Stimulated activated naive CD8-positive, alpha-beta T cell treated with anti-CD3 and anti-CD28 coated beads, Interleukin-15, Interleukin-2, amounts not matched to agents 100 ng/mL and 50 ng/mL, for 24 hours (primary cell): ENCODE results near the gene THADA.
A peak's percentile ranks its signal among the peaks of the same experiment; 100 is the strongest.
"Not testable (repeated sequence)": the region's sequence is repeated elsewhere in the genome, so short reads cannot be mapped to it uniquely, and the experiment has no call there.

Experiments
- H3K27ac Mint-ChIP-seq: one replicate; pipeline ENCODE4 v1.8.0; 2021; ENCODE audit warnings: mild to moderate bottlenecking, mixed read lengths
- H3K27me3 Mint-ChIP-seq: one replicate; pipeline ENCODE4 v1.8.0; 2021; ENCODE audit warnings: mixed read lengths
- H3K36me3 Mint-ChIP-seq: one replicate; pipeline ENCODE4 v1.8.0; 2021; ENCODE audit warnings: low read depth, mixed read lengths
- H3K4me1 Mint-ChIP-seq: one replicate; pipeline ENCODE4 v1.8.0; 2021; ENCODE audit warnings: low read depth, mixed read lengths
- H3K4me3 Mint-ChIP-seq: one replicate; pipeline ENCODE4 v1.8.0; 2021; ENCODE audit warnings: mild to moderate bottlenecking, mixed read lengths
- H3K9me3 Mint-ChIP-seq: one replicate; pipeline ENCODE4 v1.8.0; 2021; ENCODE audit warnings: mixed read lengths

The THADA gene

DNA sequence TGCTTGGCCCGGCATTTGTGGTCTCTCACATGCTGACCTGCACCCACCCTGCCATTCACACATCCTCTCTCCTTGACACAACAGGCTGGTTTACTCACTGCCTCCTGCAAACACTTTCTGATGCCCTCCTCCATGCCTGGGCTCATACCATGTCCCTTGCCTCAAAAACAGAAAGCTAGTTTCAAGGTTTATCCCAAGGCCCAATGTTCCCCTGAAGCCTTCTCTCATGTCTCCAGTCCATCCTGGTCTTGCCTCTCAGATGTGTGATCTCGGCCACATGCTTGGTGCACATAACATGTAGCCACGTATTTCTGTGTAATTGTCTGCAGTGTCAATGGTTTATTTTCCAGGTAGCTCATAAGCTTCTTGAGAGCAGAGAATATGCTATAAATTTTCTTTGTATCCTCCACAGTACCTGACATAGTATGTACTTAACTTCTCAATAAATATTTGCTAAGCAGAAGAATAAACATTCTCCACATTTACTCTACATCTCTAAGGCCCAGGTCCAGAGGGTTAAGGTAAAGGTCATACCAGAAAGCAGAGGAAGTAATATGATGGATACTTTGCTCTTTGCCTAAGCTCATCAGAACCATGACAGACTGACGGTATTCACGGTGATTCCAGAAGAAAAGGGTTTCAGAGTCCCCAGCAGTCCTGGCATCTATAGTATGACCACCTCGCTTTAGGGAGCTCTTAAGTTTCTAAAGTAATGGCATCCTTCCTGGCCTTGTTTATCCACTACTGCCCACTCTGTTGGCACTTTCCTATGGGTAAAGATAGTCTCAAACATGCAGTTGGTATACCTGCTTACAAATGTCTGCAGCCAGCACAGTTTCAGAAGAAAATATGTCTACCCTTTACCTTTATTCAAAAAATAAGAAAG lies 206.0 kb downstream of the THADA start:
- H3K36me3 Mint-ChIP-seq, result peaks cover 26% of the 10 kb centered on the region
- no peak overlapping the region for H3K4me3 Mint-ChIP-seq
- peaks cover 30% of the 10 kb centered on the region for H3K4me1 Mint-ChIP-seq
- no peaks in the 10 kb centered on the region for H3K9me3 Mint-ChIP-seq
- no peak overlapping the region for H3K27ac Mint-ChIP-seq
- no peaks in the 10 kb centered on the region for H3K27me3 Mint-ChIP-seq

DNA sequence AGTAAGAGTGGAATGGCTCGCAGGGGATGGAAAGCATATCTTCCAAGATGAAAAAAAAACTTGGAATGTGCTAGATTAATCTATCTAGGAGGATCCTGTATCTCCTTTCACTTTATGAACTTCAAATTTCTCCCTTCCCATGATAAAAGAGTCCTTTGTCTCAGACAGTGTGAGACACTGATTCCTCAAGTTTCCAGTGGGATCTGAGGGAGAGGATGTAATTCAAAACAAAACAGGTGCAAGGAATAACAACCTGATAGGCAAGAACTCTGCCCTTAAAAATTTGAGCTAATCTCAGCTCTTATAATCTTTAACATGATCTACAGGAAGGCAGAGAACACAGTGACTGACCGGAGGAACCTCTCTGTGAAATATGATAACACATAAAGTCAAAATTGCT lies 207.5 kb downstream of the THADA start:
- H3K9me3 Mint-ChIP-seq, result no peaks in the 10 kb centered on the region

GRCh38 chr2:43387092-43388062 lies 208.5 kb downstream of the THADA start:
- Mint-ChIP-seq H3K36me3 (peaks cover 14% of the 10 kb centered on the region), H3K4me1 (peaks cover 44% of the 10 kb centered on the region), H3K4me3 (no peak overlapping the region), H3K9me3 (no peaks in the 10 kb centered on the region), H3K27me3 (no peaks in the 10 kb centered on the region), H3K27ac (peak overlapping the region; percentile 43)

More for the DNA sequence above, 207.5 kb downstream of the THADA start:
- Mint-ChIP-seq H3K27me3 (no peaks in the 10 kb centered on the region), H3K27ac (no peak overlapping the region), H3K4me3 (no peak overlapping the region), H3K36me3 (peaks cover 23% of the 10 kb centered on the region), H3K4me1 (peaks cover 42% of the 10 kb centered on the region)

- H3K4me3 Mint-ChIP-seq, H3K27me3 Mint-ChIP-seq, H3K9me3 Mint-ChIP-seq: not testable (repeated sequence)
- peak overlapping the region; percentile 53 for H3K27ac Mint-ChIP-seq
- H3K4me1 Mint-ChIP-seq, result peaks cover 44% of the 10 kb centered on the region
- H3K36me3 Mint-ChIP-seq, result peaks cover 18% of the 10 kb centered on the region
These were observed 209.2 kb downstream of the THADA start for GRCh38 chr2:43386679-43387078.

- Mint-ChIP-seq H3K9me3 (no peaks in the 10 kb centered on the region), H3K27me3 (no peaks in the 10 kb centered on the region), H3K36me3 (peaks cover 31% of the 10 kb centered on the region), H3K27ac (no peak overlapping the region), H3K4me1 (peaks cover 46% of the 10 kb centered on the region), H3K4me3 (no peak overlapping the region)
These were observed 211.7 kb downstream of the THADA start for GRCh38 chr2:43384143-43384542.

- H3K27ac Mint-ChIP-seq, result no peak overlapping the region
- H3K9me3 Mint-ChIP-seq, result no peaks in the 10 kb centered on the region
- H3K27me3 Mint-ChIP-seq, result no peaks in the 10 kb centered on the region
- H3K4me3 Mint-ChIP-seq, result no peak overlapping the region
- H3K4me1 Mint-ChIP-seq, result peaks cover 41% of the 10 kb centered on the region
- H3K36me3 Mint-ChIP-seq, result peaks cover 37% of the 10 kb centered on the region
These were observed 212.3 kb downstream of the THADA start for GRCh38 chr2:43383533-43383932.

DNA sequence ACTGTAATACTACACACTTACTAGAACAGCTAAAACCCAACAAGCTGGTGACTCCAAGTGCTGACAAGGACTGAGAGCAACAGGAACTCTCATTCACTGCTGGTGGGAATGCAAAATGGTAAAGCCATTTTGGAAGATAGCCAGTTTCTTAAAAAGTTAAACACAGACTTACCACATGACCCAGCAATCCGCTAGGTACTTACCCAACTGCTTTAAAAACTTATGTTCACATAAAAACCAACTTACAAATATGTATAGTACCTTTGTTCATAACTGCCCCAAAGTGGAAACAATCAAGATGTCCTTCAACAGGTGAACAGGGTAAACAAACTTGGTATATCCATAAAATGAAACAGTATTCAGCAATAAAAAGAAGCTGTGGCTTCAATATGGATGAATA lies 216.3 kb downstream of the THADA start:
- no peak overlapping the region for H3K27ac Mint-ChIP-seq
- H3K27me3 Mint-ChIP-seq, result no peaks in the 10 kb centered on the region
- peaks cover 31% of the 10 kb centered on the region for H3K4me1 Mint-ChIP-seq
- H3K36me3 Mint-ChIP-seq, result peaks cover 57% of the 10 kb centered on the region
- H3K9me3 Mint-ChIP-seq, result no peaks in the 10 kb centered on the region
- H3K4me3 Mint-ChIP-seq, result no peak overlapping the region

GRCh38 chr2:43377327-43377726 lies 218.5 kb downstream of the THADA start:
- Mint-ChIP-seq H3K9me3 (no peaks in the 10 kb centered on the region), H3K4me3 (no peak overlapping the region), H3K27ac (no peak overlapping the region), H3K36me3 (peaks cover 49% of the 10 kb centered on the region), H3K4me1 (peaks cover 17% of the 10 kb centered on the region), H3K27me3 (no peaks in the 10 kb centered on the region)

DNA sequence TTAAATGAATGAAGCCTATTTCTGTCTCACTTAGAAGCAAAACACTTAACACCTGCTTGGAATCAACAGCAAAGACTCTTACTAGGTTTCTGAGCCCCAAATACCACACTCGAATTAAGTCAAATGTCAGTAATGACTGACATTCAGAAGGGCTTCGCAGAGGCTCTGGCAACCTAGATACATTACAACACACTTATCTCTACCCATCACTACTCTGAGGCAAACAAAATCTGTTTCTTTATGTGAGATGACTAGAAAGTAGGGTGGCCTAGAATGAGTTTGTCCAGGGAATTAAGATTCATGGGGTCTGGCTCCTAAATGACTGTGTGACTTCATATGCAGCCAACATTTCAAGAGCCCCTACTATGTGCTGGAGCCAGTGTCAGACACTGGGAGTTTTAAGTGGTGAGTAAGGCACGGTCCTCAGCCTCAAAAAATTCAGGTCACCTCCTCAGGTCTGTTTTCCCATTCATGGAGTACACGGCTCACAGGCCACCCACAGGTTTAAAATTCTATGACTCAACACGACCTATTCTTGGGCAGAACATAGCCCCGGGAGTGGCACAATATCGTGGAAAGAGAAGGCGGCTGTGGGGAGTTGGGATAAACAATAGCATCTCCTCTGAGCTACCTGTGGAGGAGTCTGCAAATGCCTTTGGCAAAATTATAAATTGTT lies 219.2 kb downstream of the THADA start:
- peaks cover 17% of the 10 kb centered on the region for H3K4me1 Mint-ChIP-seq
- peaks cover 49% of the 10 kb centered on the region for H3K36me3 Mint-ChIP-seq
- H3K9me3 Mint-ChIP-seq, result no peaks in the 10 kb centered on the region
- H3K4me3 Mint-ChIP-seq, result no peak overlapping the region
- no peaks in the 10 kb centered on the region for H3K27me3 Mint-ChIP-seq
- no peak overlapping the region for H3K27ac Mint-ChIP-seq

DNA sequence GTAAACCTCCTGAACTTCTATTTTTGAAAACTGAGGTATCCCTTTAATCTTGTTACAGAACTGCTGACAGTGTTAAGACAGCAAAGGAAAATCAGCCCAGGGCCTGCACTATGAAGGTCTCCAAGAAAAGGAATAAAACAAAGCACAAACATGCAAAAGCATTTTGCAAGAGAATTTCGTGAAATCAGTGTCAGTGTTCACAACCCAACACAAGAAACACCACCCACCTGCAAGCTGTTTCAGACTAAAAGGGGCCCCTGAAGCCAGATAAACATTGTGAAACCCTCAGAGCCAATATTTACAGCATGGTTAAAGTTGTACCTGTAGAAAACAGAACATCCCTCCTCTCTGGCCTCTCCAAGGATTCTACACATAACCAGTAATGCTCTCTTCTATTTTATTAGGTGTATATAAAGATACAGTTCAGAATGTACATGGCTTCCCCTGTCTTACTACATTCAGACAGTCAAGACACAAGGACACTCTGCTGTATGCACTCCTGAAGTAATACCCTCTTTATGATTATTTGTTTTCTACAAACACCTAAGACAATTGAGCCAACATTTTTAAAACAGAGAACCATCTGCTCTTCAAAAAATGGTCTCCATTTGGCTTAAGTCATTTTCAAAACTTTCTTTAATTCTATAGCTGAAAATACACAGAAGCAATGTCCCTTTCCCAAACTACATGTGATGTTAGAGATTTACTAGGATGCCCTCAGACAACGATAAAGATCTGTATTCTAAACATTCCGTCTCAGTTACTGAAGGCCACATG lies 219.9 kb downstream of the THADA start:
- H3K27ac Mint-ChIP-seq, result no peak overlapping the region

GRCh38 chr2:43372416-43373081 lies 223.3 kb downstream of the THADA start:
- Mint-ChIP-seq H3K36me3 (peaks cover 32% of the 10 kb centered on the region), H3K27me3 (no peaks in the 10 kb centered on the region), H3K27ac (no peak overlapping the region), H3K4me1 (peaks cover 11% of the 10 kb centered on the region), H3K9me3 (no peaks in the 10 kb centered on the region), H3K4me3 (no peak overlapping the region)

More for the DNA sequence above, 219.9 kb downstream of the THADA start:
- peaks cover 17% of the 10 kb centered on the region for H3K4me1 Mint-ChIP-seq
- no peaks in the 10 kb centered on the region for H3K27me3 Mint-ChIP-seq
- no peak overlapping the region for H3K4me3 Mint-ChIP-seq
- H3K9me3 Mint-ChIP-seq, result no peaks in the 10 kb centered on the region
- H3K36me3 Mint-ChIP-seq, result peaks cover 43% of the 10 kb centered on the region

- Mint-ChIP-seq H3K27ac (no peak overlapping the region), H3K4me3 (no peak overlapping the region), H3K9me3 (no peaks in the 10 kb centered on the region), H3K4me1 (no peaks in the 10 kb centered on the region), H3K27me3 (no peaks in the 10 kb centered on the region), H3K36me3 (peaks cover 17% of the 10 kb centered on the region)
These were observed 225.1 kb downstream of the THADA start for GRCh38 chr2:43370705-43371104.

GRCh38 chr2:43370146-43370545 lies 225.7 kb downstream of the THADA start:
- H3K36me3 Mint-ChIP-seq, result peaks cover 17% of the 10 kb centered on the region
- H3K4me3 Mint-ChIP-seq, result no peak overlapping the region
- H3K9me3 Mint-ChIP-seq, result no peaks in the 10 kb centered on the region

More at GRCh38 chr2:43370146-43370545, 225.7 kb downstream of the THADA start:
- H3K27ac Mint-ChIP-seq, result no peak overlapping the region
- no peaks in the 10 kb centered on the region for H3K27me3 Mint-ChIP-seq
- H3K4me1 Mint-ChIP-seq, result no peaks in the 10 kb centered on the region
